A549 (cell line): ENCODE data around the gene CDK5RAP2. TPM values are rescaled to one million over a fixed set of nuclear protein-coding genes. Genes with fewer than 3 reads are reported as not detected.

Experiments used
- ATAC-seq, 2 experiments: fragments of 200-7000 bp in 1 of 2; fragments of >200 bp in 1 of 2; cut with Nextera tagmentation in 1 of 2; cut with Tn5 transposase in 1 of 2; 3 replicates each; pipeline versions ENCODE4 v1.8.0 to v1.9.1; 2018 to 2020; ENCODE audit warnings: mild to moderate bottlenecking in 1 of 2, moderate library complexity in 1 of 2
- CTCF ChIA-PET: fragments of 300-600 bp; sonication (Branson Sonifier 250); formaldehyde crosslinking; extraction: SDS; loops from one replicate; lab custom pipeline; 2021; ENCODE audit warnings: antibody characterized with exemption, inconsistent platforms; lab: Yijun Ruan, JAX
- POLR2A ChIA-PET: fragments of 350-600 bp; formaldehyde crosslinking; extraction: SDS; loops from one replicate; lab custom pipeline; 2021; ENCODE audit warnings: antibody characterized with exemption, inconsistent platforms; lab: Yijun Ruan, JAX
- DNase-seq, 2 experiments: peaks; one replicate each; pipeline versions ENCODE4 v3.0.0 to v3.0.0-alpha.2; 2011 to 2016; ENCODE audit warnings: low read depth in 1 of 2, low spot score in 1 of 2
- FAIRE-seq: peaks from 2 replicates; lab custom pipeline; 2011; peaks lifted over from hg19 to GRCh38; lab: Jason Lieb, UNC
- H3K27ac ChIP-seq, 2 experiments: fragments of >200 bp; sonication (Bioruptor Twin); formaldehyde crosslinking; 3 replicates each; pipeline ENCODE4 v1.5.1; 2016 to 2017
- H3K4me1 ChIP-seq: fragments of >200 bp; sonication (Bioruptor Twin); formaldehyde crosslinking; 3 replicates; pipeline ENCODE4 v1.6.1; 2016
- H3K4me2 ChIP-seq: fragments of >200 bp; sonication (Bioruptor Twin); formaldehyde crosslinking; 3 replicates; pipeline ENCODE4 v1.6.1; 2016
- H3K4me3 ChIP-seq: fragments of >200 bp; sonication (Bioruptor Twin); formaldehyde crosslinking; 3 replicates; pipeline ENCODE4 v1.5.1; 2016
- H3K9me3 ChIP-seq: fragments of >200 bp; sonication (Bioruptor Twin); formaldehyde crosslinking; 3 replicates; pipeline ENCODE4 v1.6.1; 2016
- ATOH8 ChIP-seq: fragments of 250-450 bp; sonication (Bioruptor Pico); IDR thresholded peaks from 2 replicates; pipeline ENCODE4 v1.5.0; 2020; ENCODE audit warnings: low read depth, mild to moderate bottlenecking, moderate library complexity
- CBX2 ChIP-seq: fragments of 200-600 bp; sonication (generic); IDR thresholded peaks from 2 replicates; pipeline ENCODE4 v1.6.1; 2016; ENCODE audit warnings: low read depth, mild to moderate bottlenecking, borderline replicate concordance
- CHD2 ChIP-seq: fragments of 150-350 bp; IDR thresholded peaks from 2 replicates; pipeline ENCODE4 v1.6.1; 2014; ENCODE audit warnings: low read length; ENCODE audit not compliant: partially characterized antibody
- CHD4 ChIP-seq: fragments of 200-600 bp; sonication (generic); IDR thresholded peaks from 2 replicates; pipeline ENCODE4 v1.6.1; 2016; ENCODE audit warnings: antibody characterized with exemption, mild to moderate bottlenecking, borderline replicate concordance
- CTCF ChIP-seq: fragments of >200 bp; sonication (Bioruptor Twin); formaldehyde crosslinking; IDR thresholded peaks from 3 replicates; pipeline ENCODE4 v1.5.1; 2016
- E2F6 ChIP-seq: IDR thresholded peaks from 2 replicates; pipeline ENCODE4 v1.6.1; 2012; ENCODE audit warnings: low read depth, borderline replicate concordance
- EHF ChIP-seq: fragments of 250-450 bp; sonication (Bioruptor Pico); IDR thresholded peaks from 2 replicates; pipeline ENCODE4 v1.5.0; 2020; ENCODE audit warnings: mild to moderate bottlenecking
- EHMT2 ChIP-seq: fragments of 200-600 bp; sonication (generic); IDR thresholded peaks from 2 replicates; pipeline ENCODE4 v1.6.1; 2016; ENCODE audit warnings: antibody characterized with exemption, low read depth, mild to moderate bottlenecking, moderate library complexity
- ESRRA ChIP-seq: fragments of 150-350 bp; IDR thresholded peaks from 2 replicates; pipeline ENCODE4 v1.6.1; 2014; ENCODE audit warnings: mild to moderate bottlenecking, low read length, borderline replicate concordance
- FOSB ChIP-seq: fragments of 250-450 bp; sonication (Bioruptor Pico); IDR thresholded peaks from 2 replicates; pipeline ENCODE4 v1.5.0; 2020; ENCODE audit warnings: mild to moderate bottlenecking, moderate library complexity
- FOSL2 ChIP-seq, 2 experiments: fragments of 450-650 bp in 1 of 2; fragments of >200 bp in 1 of 2; sonication (Bioruptor Twin) in 1 of 2; formaldehyde crosslinking; IDR thresholded peaks; 2 replicates each; pipeline versions ENCODE4 v1.5.0 to v1.6.1; 2016 to 2020; ENCODE audit warnings: mild to moderate bottlenecking in 1 of 2, moderate library complexity in 1 of 2
- HOXB13 ChIP-seq: fragments of 250-450 bp; sonication (Bioruptor Pico); IDR thresholded peaks from 2 replicates; pipeline ENCODE4 v1.5.0; 2020; ENCODE audit warnings: low read depth, mild to moderate bottlenecking, moderate library complexity
- KDM1A ChIP-seq: fragments of 200-600 bp; sonication (generic); IDR thresholded peaks from 2 replicates; pipeline ENCODE4 v1.6.1; 2016; ENCODE audit warnings: low read depth, mild to moderate bottlenecking
- MAX ChIP-seq: IDR thresholded peaks from 2 replicates; pipeline ENCODE4 v1.6.1; 2012
- PBX3 ChIP-seq: IDR thresholded peaks from 2 replicates; pipeline ENCODE4 v1.6.1; 2012
- PHF8 ChIP-seq: fragments of 200-600 bp; sonication (generic); IDR thresholded peaks from 2 replicates; pipeline ENCODE4 v1.6.1; 2016; ENCODE audit warnings: low read depth, mild to moderate bottlenecking, antibody characterized with exemption, moderate library complexity, borderline replicate concordance
- RCOR1 ChIP-seq: fragments of 150-350 bp; IDR thresholded peaks from 2 replicates; pipeline ENCODE4 v1.6.1; 2014; ENCODE audit warnings: antibody characterized with exemption, low read length, low read depth
- RNF2 ChIP-seq: fragments of 200-600 bp; sonication (generic); IDR thresholded peaks from 2 replicates; pipeline ENCODE4 v1.6.1; 2016; ENCODE audit warnings: low read depth, mild to moderate bottlenecking, antibody characterized with exemption, moderate library complexity, borderline replicate concordance
- TFCP2L1 ChIP-seq: fragments of 250-450 bp; sonication (Bioruptor Pico); IDR thresholded peaks from 2 replicates; pipeline ENCODE4 v1.5.0; 2021; ENCODE audit warnings: mild to moderate bottlenecking
- USF2 ChIP-seq: fragments of 450-650 bp; IDR thresholded peaks from 2 replicates; pipeline ENCODE4 v1.6.1; 2014; ENCODE audit warnings: antibody characterized with exemption
- ZC3H11A ChIP-seq: fragments of 450-650 bp; IDR thresholded peaks from 2 replicates; pipeline ENCODE4 v1.6.1; 2014; ENCODE audit warnings: antibody characterized with exemption, mild to moderate bottlenecking
- ZNF302 ChIP-seq: fragments of 250-450 bp; sonication (Bioruptor Pico); IDR thresholded peaks from 2 replicates; pipeline ENCODE4 v1.9.0; 2021; ENCODE audit warnings: inconsistent platforms, mild to moderate bottlenecking, moderate library complexity
- WGBS: methylation state at CpG from one replicate; pipeline ENCODE4 v1.1.6; 2017; ENCODE audit errors: missing lambda C conversion rate; 5-methylcytosine and 5-hydroxymethylcytosine counted together
- polyA plus RNA-seq, 4 experiments: library from polyadenylated mRNA; depleted of rRNA in 3 of 4; stranded (reverse); fragments of >200 nt; fragmentation: RNase III in 1 of 4; extraction: RNeasy Plus Mini Kit Qiagen cat#74134 plus additional on column Dnase treatment in 1 of 4; gene quantifications; 2 replicates in 3 of 4; 3 replicates in 1 of 4; pipeline ENCODE4 v1.2.3, GENCODE V29; 2011 to 2017

Gene CDK5RAP2
- polyA plus RNA-seq, 2 of the 4 experiments (the other 2 are of a cell fraction): 29.1 to 44.6 TPM

- WGBS: 92% methylated on average over 1 of the region's 1 CpG
- no peak for ATAC-seq
- CTCF ChIA-PET: no interaction called here
- H3K4me3 ChIP-seq: no peak overlapping the region
- H3K4me2 ChIP-seq: no peak overlapping the region
- FAIRE-seq: no peak
- H3K27ac ChIP-seq: no peak overlapping the region
- no peaks in the 10 kb centered on the region for H3K9me3 ChIP-seq
- no peak for DNase-seq
- POLR2A ChIA-PET: no interaction called here
- H3K4me1 ChIP-seq: no peaks in the 10 kb centered on the region
- TF ChIP-seq KDM1A (no peak), ZNF302 (CRISPR knock-in tag) (no peak), E2F6 (no peak), RCOR1 (no peak), MAX (no peak), HOXB13 (CRISPR knock-in tag) (no peak), EHF (CRISPR knock-in tag) (no peak), TFCP2L1 (CRISPR knock-in tag) (no peak), ZC3H11A (no peak), ATOH8 (CRISPR knock-in tag) (no peak), CHD2 (no peak), PHF8 (no peak), ESRRA (no peak), CBX2 (no peak), RNF2 (no peak), EHMT2 (no peak)
Measured at GRCh38 chr9:120561709-120562108, 18.3 kb downstream of the CDK5RAP2 start.

- POLR2A ChIA-PET: no interaction called here
- no peak for FAIRE-seq
- 100% methylated on average over 1 of the region's 1 CpG for WGBS
Measured at GRCh38 chr9:120559546-120559945, 20.4 kb downstream of the CDK5RAP2 start.

More at GRCh38 chr9:120559546-120559945, 20.4 kb downstream of the CDK5RAP2 start:
- H3K4me3 ChIP-seq: no peak overlapping the region
- no peak for DNase-seq
- TF ChIP-seq HOXB13 (CRISPR knock-in tag) (no peak), CBX2 (no peak), CHD4 (no peak), PBX3 (no peak), FOSB (no peak), USF2 (no peak), PHF8 (no peak), ZNF302 (CRISPR knock-in tag) (no peak), FOSL2 (IDR thresholded peaks at IDR 0.05) (no peak), FOSL2 (CRISPR knock-in tag; IDR thresholded peaks at IDR 0.05) (no peak), CTCF (no peak)
- TF ChIP-seq, all 56 proteins: peak for 0
- no peak for ATAC-seq
- CTCF ChIA-PET: interaction anchor here (0.6 to 2.2 kb wide), 3 partner anchors 16 to 27 kb away, joined by 4 to 8 read pairs (median 4); no protein-coding TSS in a partner anchor
- H3K27ac ChIP-seq: no peak overlapping the region
- no peaks in the 10 kb centered on the region for H3K4me1 ChIP-seq
- H3K9me3 ChIP-seq: no peaks in the 10 kb centered on the region
- no peak overlapping the region for H3K4me2 ChIP-seq
